ENCODE measurements around the gene BTBD16. TPM values are rescaled to one million over a fixed set of nuclear protein-coding genes. Genes with fewer than 3 reads are reported as not detected.

Gene BTBD16
- polyA plus RNA-seq, 4 donors, result 0.66 to 1.8 (median 1.1) TPM

- DNase-seq (ENCODE audit: low read depth in 4 of 4, low spot score in 3 of 4), result no peak
Measured at GRCh38 chr10:122307669-122308416, 36.7 kb downstream of the BTBD16 start.

GRCh38 chr10:122308417-122309141, 37.5 kb downstream of the BTBD16 start:
- DNase-seq (ENCODE audit: low read depth in 4 of 4, low spot score in 3 of 4), result no peak

DNA sequence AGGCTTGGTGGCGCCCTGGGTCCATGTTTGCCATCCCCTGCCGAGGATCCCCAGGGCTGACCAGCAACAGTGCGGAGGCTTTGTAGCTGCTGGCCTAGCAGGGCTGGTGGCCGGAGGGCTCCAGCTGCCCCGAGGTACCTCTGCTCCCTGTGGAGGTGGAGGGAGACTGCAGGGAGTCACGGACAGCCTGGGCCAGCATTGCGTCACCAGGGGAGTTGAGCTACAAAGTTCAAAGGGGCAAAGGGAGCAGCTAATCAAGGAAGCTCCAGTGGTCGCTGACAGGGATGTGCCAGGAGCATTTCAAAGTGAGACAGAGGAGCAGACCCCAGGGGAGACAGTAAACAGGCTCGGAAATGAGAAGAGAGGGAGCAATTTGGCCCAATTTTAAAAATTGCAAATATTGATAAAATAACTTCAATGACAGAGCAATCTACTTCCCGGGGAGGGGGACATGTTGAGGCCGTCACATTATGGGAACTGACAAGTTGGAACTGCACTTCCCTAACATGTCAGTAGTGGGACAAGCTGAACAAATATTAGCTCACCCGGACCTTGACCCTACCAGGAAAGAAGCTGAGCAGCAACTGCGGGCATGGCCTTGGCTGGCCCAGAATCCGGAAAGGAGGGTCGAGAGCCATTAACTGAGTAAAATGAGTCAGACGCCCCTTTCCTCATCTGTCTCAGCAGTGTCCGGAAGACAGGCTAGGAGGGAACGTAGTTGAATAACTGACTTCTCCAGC, 39.4 kb downstream of the BTBD16 start:
- DNase-seq (ENCODE audit: low read depth in 4 of 4, low spot score in 3 of 4), result peak in 1 of 4 donors; percentile 31

DNA sequence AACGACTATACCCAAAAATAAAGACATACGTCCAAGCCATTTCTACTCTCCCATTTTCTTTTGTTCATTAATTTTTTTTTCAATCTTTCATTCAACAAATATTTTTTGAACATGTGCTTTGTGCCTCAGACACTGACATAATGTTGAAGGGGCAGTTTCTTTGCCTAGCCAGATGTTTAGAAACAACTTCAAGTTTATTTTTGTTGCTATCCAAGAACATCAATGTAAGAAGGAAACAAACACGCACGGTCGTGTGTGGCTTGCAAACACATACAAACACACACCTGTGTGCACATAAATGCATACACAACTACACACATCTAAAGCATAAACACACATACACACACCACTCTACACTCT, 39.9 kb downstream of the BTBD16 start:
- DNase-seq (ENCODE audit: low read depth in 4 of 4, low spot score in 3 of 4), result no peak

GRCh38 chr10:122311716-122312115, 40.6 kb downstream of the BTBD16 start:
- no peak for DNase-seq (ENCODE audit: low read depth in 4 of 4, low spot score in 3 of 4)

DNA sequence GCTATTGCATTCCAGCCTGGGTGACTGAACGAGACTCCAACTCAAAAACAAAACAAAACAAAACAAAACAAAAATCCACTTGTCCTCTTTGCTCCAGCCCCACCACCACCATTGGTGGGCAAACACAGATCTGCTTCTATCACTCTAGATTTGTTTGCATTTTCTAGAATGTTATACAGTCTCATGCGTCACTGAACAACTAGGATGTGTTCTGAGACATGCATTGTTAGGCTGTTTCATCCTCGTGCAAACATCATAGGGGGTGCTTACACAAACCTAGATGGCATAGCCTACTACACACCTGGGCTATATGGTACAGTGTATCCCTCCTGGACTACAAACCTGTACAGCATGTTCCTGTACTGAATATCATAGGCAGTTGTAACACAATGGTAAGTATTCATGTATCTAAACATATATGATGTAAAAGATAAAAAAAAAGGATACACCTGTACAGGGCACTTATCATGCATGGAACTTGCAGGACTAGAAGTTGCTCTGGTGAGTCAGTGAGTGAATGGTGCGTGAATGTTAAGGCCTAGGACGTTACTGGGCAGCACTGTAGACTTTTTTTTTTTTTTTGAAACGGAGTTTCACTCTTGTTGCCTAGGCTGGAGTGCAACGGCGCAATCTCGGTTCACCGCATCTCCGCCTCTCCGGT, 45.3 kb downstream of the BTBD16 start:
- DNase-seq (ENCODE audit: low read depth in 4 of 4, low spot score in 3 of 4), result no peak

GRCh38 chr10:122321960-122322359, 50.9 kb downstream of the BTBD16 start:
- no peak for DNase-seq (ENCODE audit: low read depth in 4 of 4, low spot score in 3 of 4)

- no peak for DNase-seq (ENCODE audit: low read depth in 4 of 4, low spot score in 3 of 4)
Measured at GRCh38 chr10:122323189-122323588, 52.1 kb downstream of the BTBD16 start.

- DNase-seq (ENCODE audit: low read depth in 4 of 4, low spot score in 3 of 4), result no peak
Measured at GRCh38 chr10:122323941-122324675, 53.0 kb downstream of the BTBD16 start.

- no peak for DNase-seq (ENCODE audit: low read depth in 4 of 4, low spot score in 3 of 4)
Measured at GRCh38 chr10:122325235-122325634, 54.1 kb downstream of the BTBD16 start.

GRCh38 chr10:122326385-122326784, 55.3 kb downstream of the BTBD16 start:
- no peak for DNase-seq (ENCODE audit: low read depth in 4 of 4, low spot score in 3 of 4)

GRCh38 chr10:122326806-122327205, 55.7 kb downstream of the BTBD16 start:
- no peak for DNase-seq (ENCODE audit: low read depth in 4 of 4, low spot score in 3 of 4)

- no peak for DNase-seq (ENCODE audit: low read depth in 4 of 4, low spot score in 3 of 4)
Measured at GRCh38 chr10:122327237-122328206, 56.4 kb downstream of the BTBD16 start.

- no peak for DNase-seq (ENCODE audit: low read depth in 4 of 4, low spot score in 3 of 4)
Measured at GRCh38 chr10:122328676-122329075, 57.6 kb downstream of the BTBD16 start.

- DNase-seq (ENCODE audit: low read depth in 4 of 4, low spot score in 3 of 4), result no peak
Measured at GRCh38 chr10:122329416-122329815, 58.3 kb downstream of the BTBD16 start.

DNA sequence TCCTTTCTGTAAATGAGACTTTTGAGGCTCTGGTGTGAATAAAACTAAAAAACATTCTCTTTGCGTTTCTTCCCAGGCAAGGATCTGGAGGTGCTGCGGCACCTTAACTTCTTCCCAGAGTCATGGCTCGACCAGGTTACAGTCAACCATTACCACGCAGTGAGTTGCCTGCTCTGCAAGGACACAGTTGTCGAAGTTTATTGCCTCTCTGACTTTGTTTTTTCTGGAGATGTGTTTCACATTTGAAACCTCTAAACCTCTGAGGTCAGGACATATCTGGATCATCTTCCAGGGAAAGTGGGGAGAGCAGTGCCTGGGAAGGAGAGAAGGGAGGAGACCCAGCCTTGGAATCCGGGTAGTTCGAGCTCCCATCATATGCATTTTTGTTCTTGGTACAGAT, 60.0 kb downstream of the BTBD16 start:
- no peak for DNase-seq (ENCODE audit: low read depth in 4 of 4, low spot score in 3 of 4)

DNA sequence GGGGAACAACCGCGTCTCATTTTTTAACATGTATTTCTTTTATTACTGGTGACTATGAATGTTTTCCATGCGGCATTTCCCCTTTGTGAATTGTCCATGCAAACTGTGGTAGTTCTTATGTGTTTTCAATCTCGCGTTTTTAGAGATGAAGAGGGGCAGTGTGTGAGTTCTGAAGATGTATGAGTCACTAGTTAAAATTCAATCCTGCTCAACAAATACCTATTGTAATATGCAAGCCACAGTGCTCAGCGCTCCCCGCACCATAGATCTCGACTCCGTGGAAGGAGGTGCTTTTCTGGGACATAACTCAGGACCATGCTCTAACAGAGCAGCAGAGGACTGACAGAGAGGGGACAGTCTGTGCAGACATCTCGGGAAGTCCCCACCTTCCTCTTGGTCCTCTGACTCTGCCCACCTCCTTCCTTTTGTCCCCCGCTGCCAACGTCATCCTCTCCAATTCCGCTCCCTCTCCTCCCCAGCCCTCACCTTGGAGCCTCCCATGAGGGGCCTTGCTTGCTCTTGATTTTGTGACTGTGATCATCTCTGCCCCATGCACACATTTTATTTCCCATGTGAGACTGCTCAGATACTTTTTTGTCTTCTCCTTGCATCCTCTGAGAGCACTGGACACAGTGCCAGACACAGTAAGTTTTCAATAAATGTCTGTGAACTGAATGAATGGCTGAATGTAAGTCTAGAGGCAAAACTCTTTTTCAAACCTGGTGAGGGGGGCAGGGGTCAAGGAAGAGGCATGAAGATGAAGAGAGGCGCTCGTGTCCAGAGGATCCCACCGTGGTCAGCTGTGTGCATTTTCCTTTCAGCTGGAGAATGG, 60.7 kb downstream of the BTBD16 start:
- no peak for DNase-seq (ENCODE audit: low read depth in 4 of 4, low spot score in 3 of 4)

DNA sequence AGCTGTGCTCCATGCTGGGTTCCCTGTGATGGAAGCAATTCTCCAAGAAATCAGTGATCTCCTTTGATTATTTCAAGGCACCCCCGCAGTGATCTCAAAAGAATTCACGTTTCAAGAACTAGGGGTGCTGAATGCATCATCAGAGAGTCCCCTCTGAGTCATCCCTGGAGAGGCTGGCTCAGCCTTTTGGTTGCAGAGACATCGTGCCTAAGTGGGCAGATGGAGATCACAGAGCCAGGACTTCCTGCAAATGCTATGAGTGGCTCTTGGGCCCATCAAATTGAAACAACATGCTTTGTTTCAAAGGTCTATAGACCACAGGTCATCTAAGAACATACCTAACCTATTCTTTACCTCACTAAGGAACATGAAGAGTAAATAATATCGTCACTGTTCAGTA, 61.9 kb downstream of the BTBD16 start:
- DNase-seq (ENCODE audit: low read depth in 4 of 4, low spot score in 3 of 4), result no peak

All from right renal pelvis (tissue), 4 donors.